Activated T-helper 2 cell treated with anti-CD3 and anti-CD28 coated beads, Interferon-gamma antibody, Interleukin-2, Interleukin-4, amounts not matched to agents 10 μg/mL and 5 μg/mL and 100 μg/mL, durations not matched to agents 14 hours and 24 hours and 36 hours (primary cell): Measurements from ENCODE around the gene SGPP1. TPM values are rescaled to one million over a fixed set of nuclear protein-coding genes. Genes with fewer than 3 reads are reported as not detected.
"Not testable (repeated sequence)": the region's sequence is repeated elsewhere in the genome, so short reads cannot be mapped to it uniquely, and the experiment has no call there.

Source experiments
- DNase-seq: peaks from one replicate; pipeline ENCODE4 v3.0.0; 2021; ENCODE audit warnings: low spot score
- H3K27ac Mint-ChIP-seq: one replicate; pipeline ENCODE4 v1.8.0; 2021; ENCODE audit warnings: mixed read lengths
- H3K27me3 Mint-ChIP-seq: one replicate; pipeline ENCODE4 v1.8.0; 2021; ENCODE audit warnings: low read depth, mixed read lengths
- H3K36me3 Mint-ChIP-seq: one replicate; pipeline ENCODE4 v1.8.0; 2021; ENCODE audit warnings: low read depth, mixed read lengths
- H3K4me1 Mint-ChIP-seq: one replicate; pipeline ENCODE4 v1.8.0; 2021; ENCODE audit warnings: low read depth, mixed read lengths
- H3K4me3 Mint-ChIP-seq: one replicate; pipeline ENCODE4 v1.8.0; 2021; ENCODE audit warnings: low read depth, mild to moderate bottlenecking, moderate library complexity, mixed read lengths
- H3K9me3 Mint-ChIP-seq: one replicate; pipeline ENCODE4 v1.8.0; 2021; ENCODE audit warnings: mixed read lengths
- intact Hi-C: fragments of 100-400 bp; cut with micrococcal nuclease; formaldehyde crosslinking; loops from one replicate; pipeline ENCODE4 v1.15.1; 2023
- total RNA-seq: library from RNA; stranded (reverse); gene quantifications from 2 replicates; pipeline ENCODE4 v1.2.3, GENCODE V29; 2022

SGPP1 gene
- total RNA-seq, 1 donor from 2014 or later: 14.0 TPM

DNA sequence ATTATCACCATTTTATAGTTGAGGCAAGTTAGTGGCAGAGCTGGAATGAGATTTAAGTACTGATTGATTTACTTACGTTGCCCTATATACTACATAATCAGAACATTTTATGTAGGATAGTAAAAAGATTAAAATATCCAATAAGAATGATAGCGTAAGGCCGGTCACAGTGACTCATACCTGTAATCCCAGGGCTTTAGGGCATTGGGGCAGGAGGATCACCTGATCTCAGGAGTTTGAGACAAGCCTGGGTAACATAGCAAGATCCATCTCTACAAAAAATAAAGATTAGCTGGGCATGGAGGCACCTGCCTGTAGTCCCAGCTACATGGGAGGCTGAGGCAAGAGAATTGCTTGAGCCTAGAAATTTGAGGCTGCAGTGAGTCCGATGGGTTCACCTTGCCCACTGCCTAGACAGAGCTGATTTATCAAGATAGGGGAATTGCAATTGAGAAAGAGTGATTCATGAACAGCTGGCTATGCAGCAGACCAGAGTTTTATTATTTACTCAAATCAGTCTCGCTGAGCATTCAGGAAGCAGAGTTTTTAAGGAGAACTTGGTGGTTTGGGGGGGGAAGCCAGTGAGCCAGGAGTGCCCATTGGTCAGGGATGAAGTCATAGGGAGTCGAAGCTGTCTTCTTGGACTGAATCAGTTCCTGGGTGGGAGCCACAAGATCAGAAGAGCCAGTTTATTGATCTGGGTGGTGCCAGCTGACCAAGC lies 24.7 kb upstream of the SGPP1 start:
- Mint-ChIP-seq H3K27ac (no peak overlapping the region), H3K4me3 (no peak overlapping the region), H3K36me3 (no peaks in the 10 kb centered on the region), H3K9me3 (no peaks in the 10 kb centered on the region), H3K4me1 (peaks cover 8% of the 10 kb centered on the region), H3K27me3 (no peaks in the 10 kb centered on the region)
- intact Hi-C loops: no loop called here
- DNase-seq: no peak

DNA sequence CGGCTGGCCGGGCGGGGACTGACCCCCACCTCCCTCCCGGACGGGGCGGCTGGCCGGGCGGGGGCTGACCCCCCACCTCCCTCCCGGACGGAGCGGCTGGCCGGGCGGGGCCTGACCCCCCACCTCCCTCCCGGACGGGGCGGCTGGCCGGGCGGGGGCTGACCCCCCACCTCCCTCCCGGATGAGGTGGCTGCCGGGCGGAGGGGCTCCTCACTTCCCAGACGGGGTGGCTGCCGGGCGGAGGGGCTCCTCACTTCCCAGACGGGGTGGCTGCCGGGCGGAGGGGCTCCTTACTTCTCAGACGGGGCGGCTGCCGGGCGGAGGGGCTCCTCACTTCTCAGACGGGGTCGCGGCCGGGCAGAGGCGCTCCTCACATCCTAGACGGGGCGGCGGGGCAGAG lies 23.2 kb upstream of the SGPP1 start:
- H3K4me1 Mint-ChIP-seq: peaks cover 10% of the 10 kb centered on the region
- H3K27me3 Mint-ChIP-seq, intact Hi-C loops, H3K27ac Mint-ChIP-seq, H3K9me3 Mint-ChIP-seq, H3K36me3 Mint-ChIP-seq, DNase-seq, H3K4me3 Mint-ChIP-seq: not testable (repeated sequence)

DNA sequence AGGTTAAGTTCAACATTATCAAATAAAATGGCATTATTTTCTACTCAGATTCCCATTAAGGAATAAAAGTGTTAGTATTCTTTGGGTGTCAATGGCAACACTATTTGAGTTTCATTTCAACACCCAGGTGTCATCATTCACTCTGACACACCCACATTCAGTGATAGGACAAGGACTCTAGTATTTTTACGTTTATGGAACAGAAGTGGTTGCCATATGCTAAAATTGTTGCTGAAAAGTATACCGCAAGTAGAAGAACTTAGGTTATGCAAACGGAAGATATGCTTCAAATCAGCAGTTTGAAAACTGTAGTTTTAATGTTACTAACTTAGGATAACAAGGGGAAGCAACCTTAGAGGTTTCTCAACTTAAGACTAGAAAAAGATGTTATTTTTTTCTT lies 20.0 kb upstream of the SGPP1 start:
- no peaks in the 10 kb centered on the region for H3K36me3 Mint-ChIP-seq
- H3K27me3 Mint-ChIP-seq: peaks cover 3% of the 10 kb centered on the region
- H3K27ac Mint-ChIP-seq: no peak overlapping the region
- intact Hi-C loops: no loop called here
- H3K4me1 Mint-ChIP-seq: peaks cover 18% of the 10 kb centered on the region
- H3K9me3 Mint-ChIP-seq: no peaks in the 10 kb centered on the region
- no peak overlapping the region for H3K4me3 Mint-ChIP-seq
- no peak for DNase-seq

DNA sequence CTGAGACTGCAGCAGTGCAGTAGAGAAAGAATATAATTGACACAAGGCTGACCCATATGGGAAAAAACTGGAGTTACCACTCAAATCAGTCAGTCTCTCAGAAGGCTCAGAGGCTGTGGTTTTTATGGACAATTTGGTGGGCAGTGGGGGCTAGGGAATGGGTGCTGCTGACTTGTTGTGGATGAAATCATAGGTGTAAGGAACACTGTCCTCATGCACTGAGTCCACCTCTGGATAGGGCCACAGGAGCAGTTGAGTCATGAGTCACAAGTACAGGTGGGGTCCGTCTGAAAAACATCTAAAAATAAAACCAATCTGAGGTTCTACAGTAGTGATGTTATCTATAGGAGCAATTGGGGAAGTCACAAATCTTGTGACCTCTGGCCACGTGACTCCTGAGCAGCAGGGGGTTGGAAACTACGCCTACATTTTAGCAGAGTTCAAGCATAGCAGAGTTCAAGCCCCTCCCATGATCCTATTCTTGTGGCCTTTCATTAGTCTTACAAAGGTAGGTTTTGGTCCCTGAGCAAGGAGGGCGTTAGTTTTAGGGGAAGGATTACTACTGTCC lies 18.1 kb upstream of the SGPP1 start:
- peak; percentile 14 for DNase-seq

DNA sequence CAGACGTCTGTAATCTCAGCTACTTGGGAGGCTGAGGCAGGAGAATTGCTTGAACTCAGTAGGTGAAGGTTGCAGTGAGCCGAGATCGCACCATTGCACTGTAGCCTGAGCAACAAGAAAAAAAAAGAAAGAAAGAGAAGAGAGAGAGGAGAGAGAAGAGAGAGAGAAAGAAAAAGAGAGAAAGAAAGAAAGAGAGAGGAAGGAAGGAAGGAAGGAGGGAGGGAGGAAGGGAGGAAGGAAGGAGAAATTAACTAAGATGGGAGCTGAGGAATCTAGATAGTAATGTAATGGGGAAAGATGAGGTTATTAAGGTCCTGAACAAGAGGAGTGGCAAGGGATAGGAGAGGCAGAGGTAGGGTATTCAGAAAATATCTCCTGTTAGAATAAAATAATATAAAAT lies 17.4 kb upstream of the SGPP1 start:
- Mint-ChIP-seq H3K36me3 (no peaks in the 10 kb centered on the region), H3K4me3 (no peak overlapping the region), H3K27ac (no peak overlapping the region), H3K27me3 (peaks cover 3% of the 10 kb centered on the region), H3K9me3 (no peaks in the 10 kb centered on the region), H3K4me1 (peaks cover 14% of the 10 kb centered on the region)
- no peak for DNase-seq
- intact Hi-C loops: no loop called here

More for the DNA sequence above, 18.1 kb upstream of the SGPP1 start:
- intact Hi-C loops: no loop called here
- H3K4me1 Mint-ChIP-seq: peaks cover 14% of the 10 kb centered on the region
- H3K9me3 Mint-ChIP-seq: no peaks in the 10 kb centered on the region
- peaks cover 3% of the 10 kb centered on the region for H3K27me3 Mint-ChIP-seq
- H3K4me3 Mint-ChIP-seq: no peak overlapping the region
- H3K27ac Mint-ChIP-seq: no peak overlapping the region
- H3K36me3 Mint-ChIP-seq: no peaks in the 10 kb centered on the region

DNA sequence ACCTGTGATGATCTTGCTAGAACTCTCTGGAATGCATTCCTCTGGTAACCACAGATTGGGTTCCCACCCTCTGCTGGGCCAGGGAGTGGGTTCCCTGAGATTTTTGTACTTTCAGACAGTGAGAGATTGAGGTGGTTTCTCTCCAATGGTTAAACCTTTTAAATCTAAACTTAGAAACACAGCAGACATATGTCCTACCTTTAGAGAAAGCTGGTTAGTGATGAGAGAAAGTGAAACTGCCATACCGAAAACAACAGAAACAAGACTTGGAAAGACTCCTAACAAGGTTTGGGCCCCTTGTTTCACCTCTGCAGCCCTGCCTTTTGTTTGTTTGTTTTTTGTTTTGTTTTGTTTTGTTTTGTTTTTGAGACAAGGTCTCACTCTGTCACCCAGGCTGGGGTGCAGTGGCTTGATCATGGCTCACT lies 9.7 kb upstream of the SGPP1 start:
- intact Hi-C loops: loop anchor here (1.0 to 10.0 kb wide), 2 partner anchors 9 to 263 kb away; partner anchors contain the start of gene SGPP1
- H3K27ac Mint-ChIP-seq: peak overlapping the region; percentile 52
- DNase-seq: no peak
- peaks cover 3% of the 10 kb centered on the region for H3K27me3 Mint-ChIP-seq
- H3K4me1 Mint-ChIP-seq: peaks cover 12% of the 10 kb centered on the region
- H3K36me3 Mint-ChIP-seq: no peaks in the 10 kb centered on the region
- peak overlapping the region; percentile 54 for H3K4me3 Mint-ChIP-seq
- no peaks in the 10 kb centered on the region for H3K9me3 Mint-ChIP-seq

DNA sequence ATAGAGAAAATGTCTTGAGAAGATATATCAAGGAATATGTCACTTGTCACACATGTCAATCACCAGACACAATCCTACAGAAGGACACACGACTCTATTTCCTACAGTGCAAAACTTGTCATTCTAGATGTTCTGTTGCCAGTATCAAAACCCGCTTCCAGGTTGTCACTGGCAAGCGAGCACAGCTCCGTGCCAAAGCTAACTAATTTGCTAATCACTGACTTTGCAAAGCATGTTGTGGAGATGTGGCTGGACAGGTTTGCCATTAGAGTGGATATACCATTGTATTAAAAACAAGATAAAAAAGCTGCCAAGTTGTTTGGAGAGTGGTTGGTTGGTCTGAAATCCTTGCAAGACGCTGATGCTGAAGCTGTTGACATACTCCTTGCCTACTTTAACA lies 7.9 kb upstream of the SGPP1 start:
- no peak overlapping the region for H3K4me3 Mint-ChIP-seq
- no peaks in the 10 kb centered on the region for H3K36me3 Mint-ChIP-seq
- no peak for DNase-seq
- peaks cover 11% of the 10 kb centered on the region for H3K27me3 Mint-ChIP-seq
- H3K27ac Mint-ChIP-seq: no peak overlapping the region
- no peaks in the 10 kb centered on the region for H3K9me3 Mint-ChIP-seq
- intact Hi-C loops: loop anchor here (10.0 kb wide), 1 partner anchor 261 kb away; no protein-coding TSS in a partner anchor
- peaks cover 12% of the 10 kb centered on the region for H3K4me1 Mint-ChIP-seq

DNA sequence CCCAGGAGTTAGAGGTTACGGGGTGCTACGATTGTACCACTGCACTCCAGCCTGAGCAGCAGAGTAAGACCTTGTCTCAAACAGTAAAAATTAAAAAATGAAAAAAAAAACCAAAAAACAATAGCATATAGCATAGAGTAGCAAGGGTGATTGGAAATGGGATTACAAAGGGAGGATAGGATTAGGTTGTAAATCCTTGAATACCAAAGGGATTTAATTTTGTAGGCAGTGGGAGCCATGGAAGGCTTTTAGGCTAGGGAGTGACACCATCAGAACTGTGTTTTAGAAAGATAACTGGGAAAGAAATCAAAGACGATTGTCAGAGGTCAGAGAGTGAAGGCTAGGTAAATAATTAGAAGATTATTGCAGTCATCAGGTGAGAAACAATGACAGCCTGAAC lies 2.8 kb upstream of the SGPP1 start:
- H3K4me3 Mint-ChIP-seq: no peak overlapping the region
- peaks cover 19% of the 10 kb centered on the region for H3K4me1 Mint-ChIP-seq
- H3K27me3 Mint-ChIP-seq: peaks cover 25% of the 10 kb centered on the region
- intact Hi-C loops: loop anchor here (10.0 kb wide), 1 partner anchor 256 kb away; no protein-coding TSS in a partner anchor
- peaks cover 7% of the 10 kb centered on the region for H3K36me3 Mint-ChIP-seq
- H3K9me3 Mint-ChIP-seq: no peaks in the 10 kb centered on the region
- no peak for DNase-seq
- no peak overlapping the region for H3K27ac Mint-ChIP-seq

DNA sequence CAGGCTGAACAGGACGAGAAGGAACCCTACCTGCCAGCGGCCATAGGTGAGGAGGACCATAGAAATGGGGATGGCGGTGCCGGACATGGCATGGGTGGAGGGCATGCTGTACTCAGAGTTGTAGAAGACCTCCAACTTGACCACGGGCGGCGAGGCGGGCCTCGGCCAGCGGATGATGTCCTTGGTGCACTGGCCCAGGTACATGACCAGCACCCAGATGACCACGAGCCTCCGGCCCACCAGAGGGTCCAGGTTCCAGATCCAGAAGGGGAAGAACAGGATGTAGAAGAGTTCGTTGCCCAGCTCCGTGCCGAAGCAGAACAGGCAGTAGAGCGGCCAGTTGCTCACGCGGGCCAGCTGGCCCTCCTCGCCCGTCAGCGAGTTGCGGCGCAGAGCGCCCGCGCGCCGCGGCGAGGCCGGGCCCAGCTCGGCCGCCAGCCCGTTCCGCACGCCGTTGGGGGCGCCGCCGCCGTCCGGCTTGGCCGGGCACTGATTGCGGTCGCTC lies 582 bp downstream of the SGPP1 start:
- Mint-ChIP-seq H3K4me1 (peaks cover 29% of the 10 kb centered on the region), H3K9me3 (no peaks in the 10 kb centered on the region), H3K27ac (peak overlapping the region; percentile 94), H3K27me3 (peaks cover 22% of the 10 kb centered on the region), H3K36me3 (peaks cover 16% of the 10 kb centered on the region), H3K4me3 (peak overlapping the region; percentile 100)
- intact Hi-C loops: loop anchor here (1.0 to 5.0 kb wide), 4 partner anchors 35 to 185 kb away; partner anchors contain the start of genes PPP2R5E, SYNE2 and WDR89
- DNase-seq: no peak

DNA sequence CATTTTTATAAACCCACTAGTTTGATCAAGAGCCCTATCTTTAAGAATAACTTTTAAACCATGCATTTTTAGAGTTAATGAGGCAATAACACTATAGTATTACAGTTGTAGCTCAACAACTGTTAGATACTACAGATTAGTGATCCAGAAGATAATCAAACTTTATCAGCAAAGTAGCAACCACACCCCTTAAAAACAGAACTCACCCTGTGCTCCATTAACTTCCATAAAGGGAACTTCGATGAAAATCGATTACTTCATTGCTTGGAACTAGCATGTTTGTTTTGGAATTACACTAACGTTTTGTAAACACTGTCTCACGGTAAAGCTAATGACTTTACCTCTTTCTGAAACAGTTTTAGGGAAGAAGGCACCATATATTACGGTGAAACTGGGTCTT lies 1.4 kb downstream of the SGPP1 start:
- Mint-ChIP-seq H3K36me3 (peaks cover 18% of the 10 kb centered on the region), H3K4me3 (peak overlapping the region; percentile 100), H3K27me3 (peaks cover 18% of the 10 kb centered on the region), H3K9me3 (no peaks in the 10 kb centered on the region), H3K4me1 (peaks cover 29% of the 10 kb centered on the region), H3K27ac (no peak overlapping the region)
- intact Hi-C loops: loop anchor here (5.0 kb wide), 3 partner anchors 36 to 184 kb away; partner anchors contain the start of genes PPP2R5E and SYNE2
- no peak for DNase-seq

DNA sequence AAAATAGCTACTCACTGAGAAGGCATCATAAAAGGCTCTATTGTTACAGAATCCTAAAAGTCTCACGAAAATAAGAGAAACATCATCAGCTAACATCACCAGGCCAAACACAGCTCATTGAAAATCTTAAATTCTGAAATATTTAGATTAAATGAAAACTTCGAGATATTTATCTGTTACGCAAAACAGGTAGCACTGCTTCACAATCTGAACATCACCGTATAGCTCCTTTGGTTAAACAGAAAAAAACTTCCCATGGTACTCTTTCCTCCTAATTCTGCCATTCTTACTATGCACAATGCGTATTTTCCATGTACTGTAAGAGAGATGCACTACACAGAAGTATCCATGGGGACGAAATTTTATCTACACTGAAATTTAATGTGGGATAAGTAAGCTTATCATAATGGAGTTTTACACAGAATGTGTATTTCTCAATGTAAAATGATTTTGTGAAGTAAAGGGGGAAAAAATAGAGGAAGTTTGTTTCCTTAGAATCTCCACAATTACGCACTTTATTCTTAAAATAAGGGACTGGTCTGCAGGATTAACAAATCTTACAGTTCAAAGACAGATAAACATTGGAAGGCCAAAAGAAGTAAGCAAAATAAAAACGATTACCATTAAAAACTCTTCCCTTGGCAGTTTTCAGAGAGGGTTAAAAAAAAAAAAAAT lies 1.9 kb downstream of the SGPP1 start:
- H3K4me1 Mint-ChIP-seq: peaks cover 29% of the 10 kb centered on the region
- intact Hi-C loops: loop anchor here (5.0 kb wide), 3 partner anchors 36 to 184 kb away; partner anchors contain the start of genes PPP2R5E and SYNE2
- peaks cover 15% of the 10 kb centered on the region for H3K27me3 Mint-ChIP-seq
- peaks cover 20% of the 10 kb centered on the region for H3K36me3 Mint-ChIP-seq
- DNase-seq: no peak
- no peaks in the 10 kb centered on the region for H3K9me3 Mint-ChIP-seq
- H3K4me3 Mint-ChIP-seq: peak overlapping the region; percentile 100
- no peak overlapping the region for H3K27ac Mint-ChIP-seq

DNA sequence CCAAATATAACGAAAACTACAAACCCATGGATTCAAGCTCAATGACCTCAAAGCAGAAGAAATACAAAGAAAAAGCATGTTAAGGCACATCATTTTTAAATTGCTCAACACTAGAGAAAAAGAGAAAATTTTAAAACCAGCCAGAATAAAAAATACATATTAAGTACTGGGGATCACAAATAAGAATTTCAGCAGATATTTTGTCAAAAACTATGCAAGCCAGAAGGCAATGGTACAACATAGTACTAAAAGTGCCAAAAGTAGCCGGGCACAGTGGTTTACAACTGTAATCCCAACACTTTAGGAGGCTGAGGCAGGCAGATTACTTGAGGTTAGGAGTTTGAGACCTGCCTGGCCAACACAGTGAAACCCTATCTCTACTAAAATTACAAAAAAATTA lies 10.2 kb downstream of the SGPP1 start:
- Mint-ChIP-seq H3K4me1 (peaks cover 9% of the 10 kb centered on the region), H3K27me3 (no peaks in the 10 kb centered on the region), H3K4me3 (no peak overlapping the region), H3K9me3 (peaks cover 24% of the 10 kb centered on the region), H3K27ac (no peak overlapping the region), H3K36me3 (peaks cover 59% of the 10 kb centered on the region)
- intact Hi-C loops: no loop called here
- no peak for DNase-seq
